Measurements from ENCODE around the gene GNA12. TPM values are rescaled to one million over a fixed set of nuclear protein-coding genes. Genes with fewer than 3 reads are reported as not detected.

GNA12 gene
- total and polyA plus RNA-seq, 11 donors, result 10.7 to 56.5 (median 34.9) TPM

DNA sequence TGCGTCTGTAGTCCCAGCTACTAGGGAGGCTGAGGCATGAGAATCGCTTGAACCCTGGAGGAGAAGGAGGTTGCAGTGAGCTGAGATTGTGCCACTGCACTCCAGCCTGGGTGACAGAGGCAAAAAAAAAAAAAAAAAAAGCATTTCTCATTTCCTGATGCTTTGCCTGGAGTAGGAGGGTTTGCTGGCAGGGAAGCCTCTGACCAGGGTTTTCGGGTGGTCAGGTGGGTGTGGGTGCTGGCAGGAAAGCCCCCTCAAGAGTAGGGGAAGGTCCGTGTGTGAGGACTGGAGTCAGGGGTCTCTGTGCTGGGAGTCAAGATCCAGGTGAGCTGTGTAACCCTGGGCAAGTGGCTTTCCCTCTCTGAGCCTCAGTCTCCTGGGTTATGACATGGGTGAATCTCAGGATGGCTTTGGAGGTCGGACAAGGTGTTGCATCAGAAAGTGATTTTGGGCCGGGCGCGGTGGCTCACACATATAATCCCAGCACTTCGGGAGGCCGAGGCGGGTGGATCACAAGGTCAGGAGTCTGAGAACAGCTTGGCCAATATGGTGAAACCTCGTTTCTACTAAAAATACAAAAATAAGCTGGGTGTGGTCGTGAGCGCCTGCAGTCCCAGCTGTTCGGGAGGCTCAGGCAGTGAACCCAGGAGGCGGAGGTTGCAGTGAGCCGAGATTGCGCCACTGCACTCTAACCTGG, 152.9 kb downstream of the GNA12 start:
- Histone ChIP-seq H3K9me3 (no peaks in the 10 kb centered on the region), H3K4me1 (peaks cover 2 to 27% (median 12%) of the 10 kb centered on the region in 12 donors), H3K36me3 (no peaks in the 10 kb centered on the region), H3K27me3 (peaks cover 10 to 38% (median 23%) of the 10 kb centered on the region in 9 donors), H3K4me3 (no peak overlapping the region), H3K27ac (no peak overlapping the region)
- TF ChIP-seq, protein P1, sequence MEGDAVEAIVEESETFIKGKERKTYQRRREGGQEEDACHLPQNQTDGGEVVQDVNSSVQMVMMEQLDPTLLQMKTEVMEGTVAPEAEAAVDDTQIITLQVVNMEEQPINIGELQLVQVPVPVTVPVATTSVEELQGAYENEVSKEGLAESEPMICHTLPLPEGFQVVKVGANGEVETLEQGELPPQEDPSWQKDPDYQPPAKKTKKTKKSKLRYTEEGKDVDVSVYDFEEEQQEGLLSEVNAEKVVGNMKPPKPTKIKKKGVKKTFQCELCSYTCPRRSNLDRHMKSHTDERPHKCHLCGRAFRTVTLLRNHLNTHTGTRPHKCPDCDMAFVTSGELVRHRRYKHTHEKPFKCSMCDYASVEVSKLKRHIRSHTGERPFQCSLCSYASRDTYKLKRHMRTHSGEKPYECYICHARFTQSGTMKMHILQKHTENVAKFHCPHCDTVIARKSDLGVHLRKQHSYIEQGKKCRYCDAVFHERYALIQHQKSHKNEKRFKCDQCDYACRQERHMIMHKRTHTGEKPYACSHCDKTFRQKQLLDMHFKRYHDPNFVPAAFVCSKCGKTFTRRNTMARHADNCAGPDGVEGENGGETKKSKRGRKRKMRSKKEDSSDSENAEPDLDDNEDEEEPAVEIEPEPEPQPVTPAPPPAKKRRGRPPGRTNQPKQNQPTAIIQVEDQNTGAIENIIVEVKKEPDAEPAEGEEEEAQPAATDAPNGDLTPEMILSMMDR (IDR thresholded peaks at IDR 0.05), result no peak
- no peak for TF ChIP-seq POLR2A (IDR thresholded peaks at IDR 0.05)
- no peak for ATAC-seq
- intact Hi-C loops (cut with DNase I), result no loop called here
- DNase-seq, result no peak
- 89 to 91% (median 90%) methylated on average over 18 of the region's 18 CpGs for WGBS, 4 donors

DNA sequence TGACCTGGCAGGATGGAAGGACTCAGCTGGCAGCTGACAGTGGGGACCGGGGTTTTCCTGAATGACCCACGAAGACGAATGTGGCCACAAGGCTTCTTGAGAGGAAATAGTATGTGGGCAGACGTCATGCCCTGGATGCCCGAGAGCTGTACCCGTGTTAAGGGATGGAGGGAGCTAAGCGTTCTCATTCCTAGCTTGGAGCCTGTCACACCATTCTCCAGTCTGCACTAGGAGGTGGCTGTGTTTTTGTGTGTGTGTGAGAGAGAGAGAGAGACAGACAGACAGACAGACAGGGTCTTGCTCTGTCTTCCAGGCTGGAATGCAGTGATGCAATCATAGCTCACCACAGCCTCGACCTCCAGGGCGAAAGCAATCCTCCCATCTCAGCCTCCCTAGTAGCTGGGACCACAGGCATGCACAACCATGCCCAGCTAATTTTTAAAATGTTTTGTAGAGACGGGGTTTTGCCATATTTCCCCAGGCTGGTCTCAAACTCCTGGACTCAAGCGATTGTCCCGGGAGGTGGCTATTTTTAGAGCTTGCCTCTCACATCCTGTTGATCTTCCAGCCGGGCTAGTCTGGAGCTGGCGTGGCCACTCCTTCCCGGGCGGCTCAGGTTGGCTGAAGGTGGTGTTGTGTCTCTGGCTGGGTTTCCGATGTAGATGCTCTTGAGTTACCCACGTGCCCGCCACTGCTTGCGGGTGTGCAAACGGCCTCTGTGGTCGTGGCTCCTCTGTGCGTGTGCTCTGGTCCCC, 154.0 kb downstream of the GNA12 start:
- H3K9me3 ChIP-seq, result no peaks in the 10 kb centered on the region
- 64 to 72% (median 69%) methylated on average over 23 of the region's 23 CpGs for WGBS, 4 donors
- DNase-seq (no peak), ATAC-seq (no peak)
- no peaks in the 10 kb centered on the region for H3K36me3 ChIP-seq
- peaks cover 12 to 48% (median 26%) of the 10 kb centered on the region in 9 donors for H3K27me3 ChIP-seq
- no peak overlapping the region for H3K4me3 ChIP-seq
- TF ChIP-seq, protein P1 (IDR thresholded peaks at IDR 0.05), result no peak
- TF ChIP-seq POLR2A (IDR thresholded peaks at IDR 0.05), result no peak
- intact Hi-C loops (cut with DNase I), result loop anchor here in 5 of 10 donors (10.0 kb wide), 4 partner anchors 125 to 245 kb away; partner anchors contain the start of gene GRIFIN (in 2 of the 5)
- H3K4me1 ChIP-seq, result peaks cover 2 to 27% (median 12%) of the 10 kb centered on the region in 12 donors
- H3K27ac ChIP-seq, result no peak overlapping the region

DNA sequence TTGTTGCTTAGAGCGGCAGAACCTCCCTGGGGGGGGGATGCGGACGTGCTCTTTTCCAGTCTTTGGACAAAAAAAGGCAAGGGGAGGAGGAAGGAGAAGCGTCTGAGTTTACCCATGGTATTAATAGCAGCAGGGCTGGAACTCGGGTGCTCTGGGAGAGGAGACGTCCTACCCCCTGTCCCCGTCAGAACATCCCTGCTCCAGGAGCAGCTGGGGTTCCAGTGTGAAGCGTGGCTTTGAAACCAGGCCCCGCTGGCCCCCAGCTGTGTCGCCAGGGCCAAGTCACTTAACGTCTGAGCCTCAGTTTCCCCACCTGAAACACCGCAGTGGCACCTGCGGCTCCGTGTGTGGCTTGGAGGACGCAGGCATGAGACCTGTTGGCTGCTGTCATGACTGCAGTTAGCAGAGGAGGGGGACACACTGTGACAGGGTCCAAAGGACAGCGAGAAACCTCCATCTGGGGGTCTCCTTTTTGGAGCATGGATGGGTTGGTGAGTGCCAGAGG, 154.7 kb downstream of the GNA12 start:
- DNase-seq (no peak), ATAC-seq (no peak)
- H3K9me3 ChIP-seq, result no peaks in the 10 kb centered on the region
- TF ChIP-seq POLR2A (IDR thresholded peaks at IDR 0.05), result no peak
- TF ChIP-seq, protein P1 (IDR thresholded peaks at IDR 0.05), result no peak
- H3K4me3 ChIP-seq, result peak overlapping the region in 1 of 12 donors; percentile 41
- 67 to 79% (median 72%) methylated on average over 14 to 16 of the region's 16 CpGs for WGBS, 4 donors
- H3K27ac ChIP-seq, result no peak overlapping the region
- intact Hi-C loops (cut with DNase I), result loop anchor here in 5 of 10 donors (10.0 kb wide), 4 partner anchors 125 to 245 kb away; partner anchors contain the start of gene GRIFIN (in 2 of the 5)
- peaks cover 12 to 52% (median 26%) of the 10 kb centered on the region in 9 donors for H3K27me3 ChIP-seq
- no peaks in the 10 kb centered on the region for H3K36me3 ChIP-seq
- H3K4me1 ChIP-seq, result peaks cover 2 to 27% (median 12%) of the 10 kb centered on the region in 12 donors
